IPS-18c (cell line): ENCODE measurements around the gene LRRC52.
A peak's percentile ranks its signal among the peaks of the same experiment; 100 is the strongest.
"Not testable (repeated sequence)": the region's sequence is repeated elsewhere in the genome, so short reads cannot be mapped to it uniquely, and the experiment has no call there.

Experiments
- H3K4me3 ChIP-seq: 2 replicates; pipeline ENCODE4 v1.7.0; 2013; ENCODE audit warnings: low read depth, mild to moderate bottlenecking, low read length, moderate library complexity; ENCODE audit not compliant: insufficient read depth
- H3K9me3 ChIP-seq: one replicate; pipeline ENCODE4 v1.6.1; 2013; ENCODE audit warnings: mild to moderate bottlenecking, low read length, moderate library complexity; ENCODE audit not compliant: control insufficient read depth, insufficient read depth

LRRC52 gene

GRCh38 chr1:165570078-165570477 lies 26.3 kb downstream of the LRRC52 start:
- H3K9me3 ChIP-seq: peaks cover 2% of the 10 kb centered on the region
- H3K4me3 ChIP-seq: no peak overlapping the region

DNA sequence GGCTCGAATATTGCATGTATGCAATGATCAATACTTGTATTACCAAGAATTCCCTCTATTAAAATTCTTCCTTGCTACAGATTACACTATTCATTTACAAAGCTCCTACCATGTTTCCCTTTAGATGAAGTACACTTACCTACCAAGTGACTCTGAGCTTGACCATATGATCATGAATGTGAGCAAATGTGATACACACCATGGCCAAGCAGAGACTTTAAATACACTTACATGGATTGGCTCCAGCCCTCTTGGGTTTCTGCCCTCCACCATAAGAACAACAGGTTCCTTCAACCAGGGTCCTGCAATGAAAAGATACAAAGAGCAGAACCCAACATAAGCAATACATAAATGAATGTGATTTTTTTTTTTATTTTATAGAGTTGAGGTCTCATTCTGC lies 30.0 kb downstream of the LRRC52 start:
- Histone ChIP-seq H3K4me3 (no peak overlapping the region), H3K9me3 (peaks cover 2% of the 10 kb centered on the region)

GRCh38 chr1:165574295-165574694 lies 30.5 kb downstream of the LRRC52 start:
- Histone ChIP-seq H3K9me3 (peaks cover 2% of the 10 kb centered on the region), H3K4me3 (no peak overlapping the region)

- peaks cover 1% of the 10 kb centered on the region for H3K9me3 ChIP-seq
- H3K4me3 ChIP-seq: no peak overlapping the region
These were observed 31.8 kb downstream of the LRRC52 start for GRCh38 chr1:165575468-165576099.

DNA sequence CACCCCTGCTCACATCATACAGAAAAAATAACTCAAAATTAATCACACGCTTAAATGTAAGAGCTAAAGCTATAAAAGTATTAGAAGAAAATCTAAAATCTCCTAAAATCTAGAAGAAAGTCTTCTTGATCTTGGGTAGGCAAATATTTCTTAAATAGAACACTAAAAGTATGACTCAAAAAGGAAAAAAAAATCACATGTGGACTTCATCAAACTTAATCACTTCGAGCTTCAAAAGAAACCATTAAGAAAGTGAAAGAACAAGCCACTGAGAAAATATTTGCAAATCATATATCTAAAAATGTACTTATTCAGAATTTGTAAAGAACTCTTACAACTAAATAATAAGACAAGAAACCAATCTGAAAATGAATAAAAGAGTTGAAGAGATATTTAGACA lies 32.7 kb downstream of the LRRC52 start:
- H3K4me3 ChIP-seq: no peak overlapping the region
- no peaks in the 10 kb centered on the region for H3K9me3 ChIP-seq

GRCh38 chr1:165577707-165578106 lies 33.9 kb downstream of the LRRC52 start:
- Histone ChIP-seq H3K9me3 (no peaks in the 10 kb centered on the region), H3K4me3 (no peak overlapping the region)

- Histone ChIP-seq H3K4me3 (no peak overlapping the region), H3K9me3 (no peaks in the 10 kb centered on the region)
These were observed 37.4 kb downstream of the LRRC52 start for GRCh38 chr1:165580931-165581871.

DNA sequence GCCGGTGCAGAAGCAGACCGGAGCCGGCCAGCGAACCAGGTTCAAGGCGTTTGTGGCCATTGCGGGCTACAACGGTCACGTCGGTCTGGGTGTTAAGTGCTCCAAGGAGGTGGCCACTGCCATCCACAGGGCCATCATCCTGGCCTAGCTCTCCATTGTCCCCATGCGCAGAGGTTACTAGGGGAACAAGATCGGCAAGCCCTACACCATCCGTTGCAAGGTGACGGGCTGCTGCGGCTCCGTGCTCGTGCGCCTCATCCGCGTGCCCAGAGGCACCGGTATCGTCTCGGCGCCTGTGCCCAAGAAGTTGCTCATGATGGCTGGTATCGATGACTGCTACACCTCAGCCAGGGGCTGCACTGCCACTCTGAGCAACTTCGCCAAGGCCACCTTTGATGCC lies 38.1 kb downstream of the LRRC52 start:
- Histone ChIP-seq H3K4me3 (no peak overlapping the region), H3K9me3 (no peaks in the 10 kb centered on the region)

DNA sequence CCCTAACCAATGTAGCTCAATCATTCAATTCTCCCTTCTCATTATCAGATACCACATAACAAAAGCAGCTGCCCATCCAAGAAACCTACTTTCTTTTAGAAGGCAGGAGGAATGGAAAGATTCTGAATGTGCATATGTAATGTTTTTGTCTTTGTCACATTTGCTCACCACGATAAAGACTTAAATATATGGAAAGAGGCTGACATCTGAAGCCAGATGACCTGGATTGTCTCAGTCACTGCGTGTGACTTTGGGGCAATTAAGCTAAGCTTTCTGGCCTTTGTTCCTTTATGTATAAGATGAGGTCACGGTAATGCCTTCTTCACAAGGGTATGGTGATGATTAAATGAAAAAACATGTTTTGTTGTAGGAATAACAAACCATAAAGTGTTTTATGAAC lies 42.6 kb downstream of the LRRC52 start:
- Histone ChIP-seq H3K4me3 (no peak overlapping the region), H3K9me3 (no peaks in the 10 kb centered on the region)

DNA sequence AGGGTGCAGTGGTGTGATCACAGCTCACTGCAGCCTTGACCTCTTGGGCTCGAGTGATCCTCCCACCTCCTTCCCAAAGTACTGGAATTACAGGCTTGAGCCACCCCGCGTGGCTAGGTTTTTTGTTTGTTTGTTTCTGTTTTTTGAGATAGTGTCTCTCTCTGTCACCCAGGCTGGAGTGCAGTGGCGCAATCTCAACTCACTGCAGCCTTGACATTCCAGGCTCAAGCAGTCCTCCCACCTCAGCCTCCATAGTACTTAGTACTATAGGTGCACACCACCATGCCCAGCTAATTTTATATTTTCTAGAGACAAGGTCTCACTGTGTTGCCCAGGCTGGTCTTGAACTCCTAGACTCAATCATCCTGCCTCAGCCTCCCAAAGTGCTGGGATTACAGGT lies 47.6 kb downstream of the LRRC52 start:
- not testable (repeated sequence) for H3K9me3 ChIP-seq, H3K4me3 ChIP-seq

DNA sequence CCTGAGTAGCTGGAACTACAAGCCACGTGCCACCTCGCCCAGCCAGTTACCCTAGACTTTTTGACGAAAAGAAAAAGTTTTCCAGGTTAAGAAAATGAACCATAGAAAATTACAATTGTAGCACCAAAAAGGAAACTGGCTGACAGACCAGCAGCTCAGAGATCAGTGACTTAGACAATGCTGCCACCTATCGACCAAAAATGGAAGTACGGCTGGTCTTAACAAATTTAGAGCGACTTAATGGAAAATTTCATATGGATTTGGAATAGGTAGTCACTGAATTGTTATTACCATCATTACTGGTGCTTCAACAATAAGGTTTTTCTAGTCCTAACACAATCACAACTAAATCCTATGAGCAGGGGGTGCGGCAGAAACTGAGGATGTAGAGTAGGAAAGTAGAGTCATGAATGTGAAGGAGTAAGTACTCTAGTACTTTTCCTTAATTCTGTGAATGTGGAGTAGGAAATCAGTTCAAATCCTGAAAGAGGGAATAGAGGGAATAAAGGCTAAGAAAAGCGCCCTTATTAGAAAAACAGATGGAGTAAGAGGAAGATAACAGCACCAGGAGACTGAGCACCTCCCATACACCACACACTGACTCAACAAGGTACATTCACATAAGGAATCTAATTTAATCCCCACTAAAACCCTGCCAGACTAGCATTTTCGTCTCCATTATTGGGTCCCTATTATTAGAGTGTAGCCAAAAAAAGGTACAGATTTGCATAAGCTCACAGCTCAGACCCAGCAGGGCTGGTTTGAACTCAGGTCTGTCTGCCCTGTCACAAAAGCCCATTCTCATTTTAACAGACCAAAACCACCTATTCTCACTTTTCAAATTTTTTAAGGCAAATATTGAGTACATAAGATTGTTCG lies 49.4 kb downstream of the LRRC52 start:
- H3K9me3 ChIP-seq: no peaks in the 10 kb centered on the region
- H3K4me3 ChIP-seq: no peak overlapping the region

DNA sequence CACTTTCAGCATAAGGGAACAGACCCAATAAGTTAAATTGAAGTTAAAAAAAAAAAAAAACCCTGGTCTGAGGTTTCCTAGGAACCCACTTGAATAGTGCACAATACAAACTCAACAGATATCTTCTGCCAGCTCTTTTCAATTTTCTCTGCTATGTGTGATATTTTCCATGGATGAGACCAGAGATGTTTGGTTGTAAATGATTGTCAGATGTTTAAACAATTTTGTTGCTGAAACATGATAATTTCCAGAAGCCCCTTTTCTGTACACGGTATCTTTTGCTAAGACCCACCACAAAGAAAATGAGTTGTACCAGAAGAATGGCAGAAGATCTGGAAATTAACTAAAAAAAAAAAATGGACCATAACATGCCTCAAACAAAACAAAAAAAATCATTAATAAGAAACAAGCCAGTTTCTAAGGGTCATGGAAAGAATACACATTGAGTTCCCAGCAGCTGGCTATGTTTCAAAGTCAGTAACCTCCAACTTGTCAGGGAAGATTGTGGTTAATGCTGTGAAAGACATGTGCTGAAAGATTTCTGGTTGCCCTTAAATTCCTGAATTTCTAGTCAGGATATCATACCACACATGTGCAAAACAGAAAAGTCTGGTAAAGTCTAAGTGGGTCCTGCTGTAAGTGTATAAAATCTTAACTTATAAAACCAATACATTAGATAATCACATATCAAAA lies 51.6 kb downstream of the LRRC52 start:
- Histone ChIP-seq H3K9me3 (no peaks in the 10 kb centered on the region), H3K4me3 (no peak overlapping the region)

DNA sequence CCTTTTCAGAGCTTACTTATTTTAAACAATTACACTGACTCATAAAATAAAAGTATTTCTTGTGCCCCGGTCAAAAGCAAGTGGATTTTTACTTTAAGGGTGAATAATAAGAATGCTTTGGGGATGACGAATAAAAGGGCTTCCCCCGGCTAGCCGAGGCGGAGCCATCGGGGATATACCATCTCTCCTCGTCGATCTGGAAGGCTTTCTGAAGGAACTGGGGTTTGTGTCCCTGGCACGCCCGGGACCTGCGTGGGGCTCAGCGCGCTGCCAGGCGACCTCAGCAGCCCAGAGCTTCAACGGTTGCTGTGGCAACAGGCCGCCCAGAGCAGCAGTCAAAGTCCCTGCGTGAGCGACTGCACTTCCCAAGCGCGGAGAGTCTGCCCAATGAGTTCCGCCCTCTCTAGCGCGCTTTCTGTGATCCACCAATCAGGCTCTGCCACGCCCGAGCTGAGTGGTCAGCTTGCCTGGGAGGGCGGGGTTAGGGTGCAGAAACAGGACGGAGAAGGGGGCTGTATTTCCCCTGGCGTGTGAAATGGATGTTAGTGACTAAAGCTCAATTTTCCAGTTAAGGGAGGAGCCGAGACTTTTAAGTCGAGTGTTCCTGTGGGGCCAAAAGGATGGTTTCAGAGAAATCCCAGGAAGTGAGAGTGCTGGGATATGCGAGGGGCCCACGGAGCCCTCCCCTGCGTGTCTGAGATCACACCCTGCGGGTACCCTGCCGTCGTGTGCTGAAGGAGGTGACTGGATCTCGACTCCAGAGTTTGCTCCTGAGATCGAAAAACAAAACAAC lies 54.3 kb downstream of the LRRC52 start:
- Histone ChIP-seq H3K9me3 (peaks cover 2% of the 10 kb centered on the region), H3K4me3 (peak overlapping the region; percentile 81)

DNA sequence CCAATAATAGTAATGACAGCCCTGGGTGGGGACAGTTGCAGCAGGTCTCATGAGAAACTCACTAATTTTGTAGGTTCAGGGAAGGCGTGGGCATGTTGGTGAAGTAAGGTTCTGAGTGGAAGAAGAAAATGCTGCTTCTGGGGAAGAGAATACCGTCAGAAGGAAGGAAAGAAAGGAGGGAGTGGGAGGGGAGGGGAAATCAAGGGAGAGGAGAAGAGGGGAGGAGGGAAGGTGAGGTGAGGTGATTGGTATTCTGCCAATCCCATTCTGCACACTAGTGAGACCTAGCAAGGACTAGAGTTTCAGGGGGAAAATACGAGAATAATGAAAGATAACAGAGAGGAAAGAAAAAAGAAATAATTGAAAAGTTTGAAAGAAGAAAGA lies 54.9 kb downstream of the LRRC52 start:
- peak overlapping the region; percentile 81 for H3K4me3 ChIP-seq
- H3K9me3 ChIP-seq: peaks cover 2% of the 10 kb centered on the region

DNA sequence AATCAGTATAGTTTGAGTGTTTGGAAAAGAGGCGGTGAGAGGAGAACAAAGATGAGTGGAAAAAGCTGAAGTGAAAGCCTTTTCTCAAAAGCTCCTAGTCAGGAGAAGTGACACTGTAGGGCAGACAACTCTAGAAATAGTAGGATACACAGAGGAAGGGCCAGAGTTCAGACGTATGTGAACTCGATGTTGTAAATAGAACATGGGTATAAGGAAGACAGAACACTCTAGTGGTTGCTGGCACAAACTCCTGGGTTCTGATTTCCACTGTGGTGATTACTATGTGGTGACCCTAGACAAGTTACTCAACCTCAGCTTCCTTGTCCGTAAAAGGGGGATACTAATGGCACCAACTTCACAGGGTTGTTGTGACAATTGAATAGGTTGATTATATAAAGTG lies 57.0 kb downstream of the LRRC52 start:
- Histone ChIP-seq H3K9me3 (peaks cover 2% of the 10 kb centered on the region), H3K4me3 (no peak overlapping the region)

GRCh38 chr1:165603810-165604209 lies 60.0 kb downstream of the LRRC52 start:
- peaks cover 2% of the 10 kb centered on the region for H3K9me3 ChIP-seq
- H3K4me3 ChIP-seq: no peak overlapping the region
